H1 (cell line): ENCODE measurements around the gene CENPF. TPM values are rescaled to one million over a fixed set of nuclear protein-coding genes. Genes with fewer than 3 reads are reported as not detected.

Experiments
- GTF2F1 ChIP-seq: IDR thresholded peaks from 2 replicates; pipeline ENCODE4 v1.6.1; 2012; ENCODE audit warnings: low read depth, low read length, improper control_type of control experiment, borderline replicate concordance
- KDM5A ChIP-seq: fragments of 200-600 bp; IDR thresholded peaks from 2 replicates; pipeline ENCODE4 v1.7.1; 2012; ENCODE audit warnings: mild to moderate bottlenecking, low read length, inconsistent platforms, mixed read lengths
- NANOG ChIP-seq: IDR thresholded peaks from 2 replicates; pipeline ENCODE4 v1.6.1; 2011; ENCODE audit warnings: low read length, low read depth, mild to moderate bottlenecking, inconsistent platforms; ENCODE audit not compliant: insufficient read depth, poor library complexity, severe bottlenecking
- NRF1 ChIP-seq: IDR thresholded peaks from 2 replicates; pipeline ENCODE4 v1.6.1; 2011; ENCODE audit warnings: mild to moderate bottlenecking, low read depth, low read length, improper control_type of control experiment
- polyA plus RNA-seq, 7 experiments: library from polyadenylated mRNA; depleted of rRNA in 3 of 7; stranded (reverse) in 5 of 7; unstranded in 2 of 7; fragments of >200 nt in 5 of 7; fragments of 200-250 nt in 2 of 7; gene quantifications; 1 replicate in 5 of 7; 2 replicates in 1 of 7; 4 replicates in 1 of 7; pipeline versions ENCODE4 v1.2.1 to v1.2.3, GENCODE V29; 2011 to 2013; ENCODE audit warnings: missing spikeins in 2 of 7, mixed read lengths in 2 of 7
- total RNA-seq: library from RNA; stranded (reverse); fragmentation: NEBNext Ultra II Directional; extraction: Animal tissue kit (Norgen Biotek cat#: 25700); gene quantifications from 2 replicates; pipeline ENCODE4 v1.2.1, GENCODE V29; 2021

Gene CENPF
- total and polyA plus RNA-seq, 2 of the 8 experiments (the other 6 are each of a cell fraction or from before 2014, with no cell fraction given): 13.7 to 170 TPM

DNA sequence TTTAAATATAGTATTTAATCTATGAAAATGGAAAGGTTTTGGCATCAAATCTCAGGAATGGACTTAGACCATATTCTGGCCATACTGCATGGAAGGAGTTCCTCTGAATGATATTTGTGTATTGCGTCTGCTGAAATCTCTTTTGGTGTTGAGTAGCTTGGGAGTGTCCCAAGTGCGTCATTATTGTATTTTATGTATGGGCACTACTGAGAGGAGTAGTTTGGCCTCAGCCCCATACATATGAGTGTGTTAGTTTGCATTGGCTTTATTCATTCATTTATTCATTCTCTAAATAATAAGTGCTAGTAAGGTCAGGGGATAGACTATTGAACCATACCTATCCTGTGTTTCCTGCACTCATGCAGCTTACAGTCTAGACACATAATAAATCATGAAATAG, 46.6 kb downstream of the CENPF start (continued):
- TF ChIP-seq KDM5A (no peak), NRF1 (no peak), GTF2F1 (no peak), NANOG (no peak)
